ENCODE data around the gene LILRB2.
"Not testable (repeated sequence)": the region's sequence is repeated elsewhere in the genome, so short reads cannot be mapped to it uniquely, and the experiment has no call there.

LILRB2 gene

GRCh38 chr19:54281007-54281728 is at the start of gene LILRB2:
Gene LILRB2, minus strand, starts transcription at chr19:54281110. Its CDS starts 614 bp downstream, at chr19:54280496.
- in situ Hi-C loops (cut with MboI; ENCODE audit: low sequenced_read_pairs) = no loop called here

- in situ Hi-C loops (cut with MboI; ENCODE audit: low sequenced_read_pairs) = no loop called here
Observed at GRCh38 chr19:54329476-54330165, 48.7 kb upstream of the LILRB2 start.

GRCh38 chr19:54328781-54329180 is 47.9 kb upstream of the LILRB2 start:
- in situ Hi-C loops (cut with MboI; ENCODE audit: low sequenced_read_pairs) = not testable (repeated sequence)

GRCh38 chr19:54325631-54326030 is 44.7 kb upstream of the LILRB2 start:
- in situ Hi-C loops (cut with MboI; ENCODE audit: low sequenced_read_pairs) = no loop called here

- in situ Hi-C loops (cut with MboI; ENCODE audit: low sequenced_read_pairs) = no loop called here
Observed at GRCh38 chr19:54325194-54325621, 44.3 kb upstream of the LILRB2 start.

- in situ Hi-C loops (cut with MboI; ENCODE audit: low sequenced_read_pairs) = no loop called here
Observed at GRCh38 chr19:54324071-54324470, 43.2 kb upstream of the LILRB2 start.

- in situ Hi-C loops (cut with MboI; ENCODE audit: low sequenced_read_pairs) = not testable (repeated sequence)
Observed at GRCh38 chr19:54322934-54323333, 42.0 kb upstream of the LILRB2 start.

GRCh38 chr19:54322295-54322694 is 41.4 kb upstream of the LILRB2 start:
- in situ Hi-C loops (cut with MboI; ENCODE audit: low sequenced_read_pairs) = not testable (repeated sequence)

GRCh38 chr19:54319892-54320670 is 39.2 kb upstream of the LILRB2 start:
- in situ Hi-C loops (cut with MboI; ENCODE audit: low sequenced_read_pairs) = no loop called here

GRCh38 chr19:54319049-54319448 is 38.1 kb upstream of the LILRB2 start:
- in situ Hi-C loops (cut with MboI; ENCODE audit: low sequenced_read_pairs) = no loop called here

- in situ Hi-C loops (cut with MboI; ENCODE audit: low sequenced_read_pairs) = no loop called here
Observed at GRCh38 chr19:54317965-54318240, 37.0 kb upstream of the LILRB2 start.

GRCh38 chr19:54317108-54317964 is 36.4 kb upstream of the LILRB2 start:
- in situ Hi-C loops (cut with MboI; ENCODE audit: low sequenced_read_pairs) = no loop called here

GRCh38 chr19:54316746-54317107 is 35.8 kb upstream of the LILRB2 start:
- in situ Hi-C loops (cut with MboI; ENCODE audit: low sequenced_read_pairs) = no loop called here

- in situ Hi-C loops (cut with MboI; ENCODE audit: low sequenced_read_pairs) = no loop called here
Observed at GRCh38 chr19:54315956-54316355, 35.0 kb upstream of the LILRB2 start.

- in situ Hi-C loops (cut with MboI; ENCODE audit: low sequenced_read_pairs) = no loop called here
Observed at GRCh38 chr19:54312436-54313377, 31.8 kb upstream of the LILRB2 start, which contains the start of gene LILRA5. Gene LILRA5, minus strand, starts transcription at chr19:54313166. Its CDS starts 147 bp downstream, at chr19:54313019.

- in situ Hi-C loops (cut with MboI; ENCODE audit: low sequenced_read_pairs) = no loop called here
Observed at GRCh38 chr19:54312011-54312410, 31.1 kb upstream of the LILRB2 start.

- in situ Hi-C loops (cut with MboI; ENCODE audit: low sequenced_read_pairs) = no loop called here
Observed at GRCh38 chr19:54311486-54311885, 30.6 kb upstream of the LILRB2 start.

GRCh38 chr19:54310543-54310942 is 29.6 kb upstream of the LILRB2 start:
- in situ Hi-C loops (cut with MboI; ENCODE audit: low sequenced_read_pairs) = no loop called here

GRCh38 chr19:54309811-54310210 is 28.9 kb upstream of the LILRB2 start:
- in situ Hi-C loops (cut with MboI; ENCODE audit: low sequenced_read_pairs) = no loop called here

Data from HL-60/S4 (cell line).